Panc1 (cell line): ENCODE measurements around the gene TNRC6C.

Experiments
- CTCF ChIP-seq: fragments of 450-650 bp; IDR thresholded peaks from 2 replicates; pipeline ENCODE4 v1.5.1; 2017; ENCODE audit warnings: mild to moderate bottlenecking
- POLR2AphosphoS5 ChIP-seq: IDR thresholded peaks from 2 replicates; pipeline ENCODE4 v1.6.1; 2012; ENCODE audit warnings: mild to moderate bottlenecking, low read depth, low read length, moderate library complexity
- REST ChIP-seq, 2 experiments: IDR thresholded peaks; 2 replicates each; pipeline ENCODE4 v1.6.1; 2011 to 2012; ENCODE audit warnings: low read depth in 2 of 2, control low read depth in 1 of 2, low read length in 1 of 2, mild to moderate bottlenecking in 1 of 2, moderate library complexity in 1 of 2; ENCODE audit not compliant: insufficient read depth in 1 of 2
- TCF7L2 ChIP-seq: IDR thresholded peaks from 2 replicates; pipeline ENCODE4 v1.6.1; 2011; ENCODE audit warnings: mild to moderate bottlenecking, low read depth, low read length, inconsistent platforms

- TF ChIP-seq CTCF (no peak), REST (IDR thresholded peaks at IDR 0.05; ENCODE audit: insufficient read depth in 1 of 2, low read depth in 2 of 2, low read length in 1 of 2) (no peak), TCF7L2 (no peak), POLR2AphosphoS5 (no peak)
Observed at GRCh38 chr17:78058001-78058400, 99.5 kb downstream of the TNRC6C start.
